GM23338 (cell line): ENCODE measurements around the gene SZT2. TPM values are rescaled to one million over a fixed set of nuclear protein-coding genes. Genes with fewer than 3 reads are reported as not detected.

Experiments used
- ATAC-seq: fragments of 200-7000 bp; cut with Tn5 transposase; 3 replicates; pipeline ENCODE4 v1.9.1; 2020
- DNase-seq: peaks from one replicate; pipeline ENCODE4 v3.0.0-alpha.2; 2015; ENCODE audit warnings: low spot score
- H2AFZ ChIP-seq: fragments of 200-600 bp; sonication (generic); 2 replicates; pipeline ENCODE4 v1.8.0; 2016; ENCODE audit warnings: antibody characterized with exemption, mild to moderate bottlenecking, moderate library complexity
- H3F3A ChIP-seq: fragments of 200-600 bp; sonication (generic); replicated peaks from 2 replicates; pipeline ENCODE4 v1.8.0; 2017; ENCODE audit warnings: antibody characterized with exemption, mixed run types, low read depth
- H3K27ac ChIP-seq: fragments of 200-600 bp; sonication (generic); 2 replicates; pipeline ENCODE4 v1.6.1; 2016; ENCODE audit warnings: low read depth
- H3K27me3 ChIP-seq: fragments of 200-600 bp; sonication (generic); 2 replicates; pipeline ENCODE4 v1.8.0; 2016; ENCODE audit warnings: mild to moderate bottlenecking, mixed run types, moderate library complexity; ENCODE audit not compliant: insufficient read depth
- H3K36me3 ChIP-seq: fragments of 200-600 bp; sonication (generic); 2 replicates; pipeline ENCODE4 v1.8.0; 2016; ENCODE audit warnings: mild to moderate bottlenecking; ENCODE audit not compliant: insufficient read depth
- H3K4me1 ChIP-seq: fragments of 200-600 bp; sonication (generic); 2 replicates; pipeline ENCODE4 v1.8.0; 2016; ENCODE audit warnings: mild to moderate bottlenecking, moderate library complexity; ENCODE audit not compliant: insufficient read depth
- H3K4me2 ChIP-seq: fragments of 200-600 bp; sonication (generic); 2 replicates; pipeline ENCODE4 v1.7.1; 2017; ENCODE audit warnings: mixed run types
- H3K4me3 ChIP-seq: fragments of 200-600 bp; sonication (generic); 2 replicates; pipeline ENCODE4 v1.6.1; 2016; ENCODE audit warnings: mixed run types
- H3K79me2 ChIP-seq: fragments of 200-600 bp; sonication (generic); replicated peaks from 2 replicates; pipeline ENCODE4 v1.8.0; 2017; ENCODE audit warnings: mild to moderate bottlenecking; ENCODE audit not compliant: insufficient read depth
- H3K9me2 ChIP-seq: fragments of 200-600 bp; sonication (generic); 2 replicates; pipeline ENCODE4 v1.8.0; 2017; ENCODE audit not compliant: insufficient read depth
- H4K20me1 ChIP-seq: fragments of 200-600 bp; sonication (generic); replicated peaks from 2 replicates; pipeline ENCODE4 v1.8.0; 2017; ENCODE audit warnings: mild to moderate bottlenecking; ENCODE audit not compliant: insufficient read depth
- H3K27ac Mint-ChIP-seq: 2 replicates; pipeline ENCODE4 v1.8.0; 2020; ENCODE audit warnings: inconsistent platforms, mild to moderate bottlenecking, moderate library complexity, mixed read lengths
- H3K27me3 Mint-ChIP-seq: 3 replicates; pipeline ENCODE4 v1.8.0; 2022; ENCODE audit warnings: low read depth, mild to moderate bottlenecking, moderate library complexity, mixed read lengths, inconsistent platforms; ENCODE audit not compliant: insufficient read depth, poor library complexity
- H3K36me3 Mint-ChIP-seq: 3 replicates; pipeline ENCODE4 v1.8.0; 2021; ENCODE audit warnings: low read depth, mild to moderate bottlenecking, inconsistent platforms, moderate library complexity, mixed read lengths
- H3K4me1 Mint-ChIP-seq: 3 replicates; pipeline ENCODE4 v1.8.0; 2020; ENCODE audit warnings: mild to moderate bottlenecking, inconsistent platforms, mixed read lengths
- H3K4me3 Mint-ChIP-seq: 3 replicates; pipeline ENCODE4 v1.8.0; 2021; ENCODE audit warnings: moderate library complexity, mild to moderate bottlenecking, inconsistent platforms, mixed read lengths
- H3K9me3 Mint-ChIP-seq: 3 replicates; pipeline ENCODE4 v1.8.0; 2020; ENCODE audit warnings: moderate library complexity, mild to moderate bottlenecking, inconsistent platforms, mixed read lengths
- CREB1 ChIP-seq: fragments of 250-450 bp; sonication (Bioruptor Pico); IDR thresholded peaks from 2 replicates; pipeline ENCODE4 v1.5.0; 2020; ENCODE audit warnings: low read depth, mild to moderate bottlenecking, moderate library complexity
- CTCF ChIP-seq, 2 experiments: fragments of 200-600 bp in 1 of 2; sonication (generic) in 1 of 2; conservative IDR thresholded peaks; 2 replicates each; pipeline versions ENCODE4 v1.5.1 to v1.6.1; 2016 to 2017; ENCODE audit warnings: antibody characterized with exemption in 2 of 2, low read depth in 2 of 2, mild to moderate bottlenecking in 2 of 2, moderate library complexity in 1 of 2
- ETS1 ChIP-seq: IDR thresholded peaks from 2 replicates; pipeline ENCODE4 v1.6.1; 2016; ENCODE audit warnings: antibody characterized with exemption
- EZH2 ChIP-seq: fragments of 200-600 bp; sonication (generic); IDR thresholded peaks from one replicate; pipeline ENCODE4 v1.8.0; 2017; ENCODE audit warnings: antibody characterized with exemption, mild to moderate bottlenecking, low read depth; ENCODE audit not compliant: unreplicated experiment
- EZH2phosphoT487 ChIP-seq: fragments of 200-600 bp; sonication (generic); IDR thresholded peaks from one replicate; pipeline ENCODE4 v1.8.1; 2018; ENCODE audit warnings: antibody characterized with exemption; ENCODE audit not compliant: unreplicated experiment
- JUNB ChIP-seq: IDR thresholded peaks from one replicate; pipeline ENCODE4 v1.6.1; 2016; ENCODE audit warnings: antibody characterized with exemption; ENCODE audit not compliant: unreplicated experiment
- NANOG ChIP-seq: IDR thresholded peaks from 2 replicates; pipeline ENCODE4 v1.6.1; 2016; ENCODE audit warnings: antibody characterized with exemption, borderline replicate concordance
- POLR2AphosphoS5 ChIP-seq: IDR thresholded peaks from 2 replicates; pipeline ENCODE4 v1.6.1; 2016; ENCODE audit warnings: antibody characterized with exemption, low read depth
- REST ChIP-seq: IDR thresholded peaks from one replicate; pipeline ENCODE4 v1.6.1; 2018; ENCODE audit warnings: antibody characterized with exemption; ENCODE audit not compliant: unreplicated experiment
- ZNF114 ChIP-seq: fragments of 250-450 bp; sonication (Bioruptor Pico); IDR thresholded peaks from 2 replicates; pipeline ENCODE4 v1.5.0; 2020; ENCODE audit warnings: mild to moderate bottlenecking, moderate library complexity
- ZNF331 ChIP-seq: fragments of 250-450 bp; sonication (Bioruptor Pico); IDR thresholded peaks from 2 replicates; pipeline ENCODE4 v1.5.0; 2020; ENCODE audit warnings: low read depth, mild to moderate bottlenecking, moderate library complexity
- ZNF462 ChIP-seq: fragments of 250-450 bp; sonication (Bioruptor Pico); IDR thresholded peaks from 2 replicates; pipeline ENCODE4 v1.5.0; 2020; ENCODE audit warnings: mild to moderate bottlenecking, moderate library complexity
- polyA plus RNA-seq: library from polyadenylated mRNA; unstranded; fragments of >200 nt; fragmentation: Nextera tagmentation; extraction: Ambion mirVana; gene quantifications from 2 replicates; pipeline ENCODE4 v1.2.1, GENCODE V29; 2016
- total RNA-seq: library from RNA; depleted of rRNA; stranded (reverse); fragments of >200 nt; shearing (Covaris generic); gene quantifications from 2 replicates; pipeline ENCODE4 v1.2.3, GENCODE V29; 2014

The SZT2 gene
- total and polyA plus RNA-seq, 2 experiments from 2014 or later: 4.1 to 16.1 TPM

- no peak overlapping the region for H3K4me3 ChIP-seq
- H3K36me3 ChIP-seq: no peaks in the 10 kb centered on the region
- H3K4me1 Mint-ChIP-seq: peaks cover 18% of the 10 kb centered on the region
- peaks cover 18% of the 10 kb centered on the region for H3K27me3 ChIP-seq
- no peaks in the 10 kb centered on the region for H3K36me3 Mint-ChIP-seq
- DNase-seq (no peak), ATAC-seq (no peak)
- peaks cover 9% of the 10 kb centered on the region for H3K4me1 ChIP-seq
- H3K27me3 Mint-ChIP-seq: no peaks in the 10 kb centered on the region
- no peak overlapping the region for H3K4me3 Mint-ChIP-seq
- H3K79me2 ChIP-seq: no peaks in the 10 kb centered on the region
- no peak overlapping the region for H3K4me2 ChIP-seq
- no peaks in the 10 kb centered on the region for H3K9me2 ChIP-seq
- no peaks in the 10 kb centered on the region for H4K20me1 ChIP-seq
- H3K27ac Mint-ChIP-seq: no peak overlapping the region
- H3K9me3 Mint-ChIP-seq: no peaks in the 10 kb centered on the region; the same call in 2 of the 3 replicates
- H2AFZ ChIP-seq: no peak overlapping the region
- TF ChIP-seq JUNB (no peak), REST (no peak), EZH2 (no peak), CREB1 (no peak), POLR2AphosphoS5 (no peak), ZNF114 (no peak), ETS1 (no peak), ZNF462 (CRISPR knock-in tag) (no peak), NANOG (no peak), CTCF (conservative IDR thresholded peaks at IDR 0.05; ENCODE audit: low read depth in 2 of 2) (no peak), ZNF331 (CRISPR knock-in tag) (no peak), EZH2phosphoT487 (no peak)
- H3F3A ChIP-seq: peaks cover 4% of the 10 kb centered on the region; the same call in 1 of the 2 replicates
- H3K27ac ChIP-seq: no peak overlapping the region
These were observed 45.3 kb upstream of the SZT2 start for GRCh38 chr1:43344267-43344850.
